Measurements from ENCODE around the gene ACSS3.
A peak's percentile ranks its signal among the peaks of the same experiment; 100 is the strongest.

ACSS3 gene

DNA sequence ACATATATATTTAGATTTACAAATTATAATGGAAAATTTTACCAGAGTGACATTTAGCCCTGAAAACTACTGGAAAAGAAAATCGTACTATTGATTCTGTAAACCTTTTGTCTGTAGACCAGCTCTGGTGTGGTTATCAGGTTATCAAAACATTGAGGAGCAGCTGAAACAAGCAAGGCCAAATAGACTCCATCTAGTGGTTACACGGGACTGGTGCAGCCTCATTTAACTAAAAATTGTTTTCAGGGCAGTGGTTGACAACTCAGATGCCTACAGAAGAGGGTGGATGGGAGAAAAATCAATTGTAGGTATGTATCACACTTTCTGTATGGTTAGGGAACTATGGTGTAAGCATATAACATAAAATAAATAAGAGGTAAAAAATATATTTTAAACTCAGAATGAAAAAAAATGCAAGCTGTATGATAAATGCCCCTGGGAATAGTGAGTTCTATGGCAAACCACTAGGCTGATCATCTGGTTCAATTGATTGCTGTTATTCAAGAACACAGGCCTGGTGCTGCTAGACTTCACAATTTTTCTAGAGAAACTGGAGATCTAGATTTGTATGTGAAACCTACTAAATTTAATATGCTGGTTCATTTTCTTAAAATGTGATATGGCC is 51.2 kb downstream of the ACSS3 start:
- peak; percentile 7 to 27 for DNase-seq
- TF ChIP-seq GATA1 (IDR thresholded peaks at IDR 0.05; ENCODE audit: low read depth, low read length) = no peak
- TF ChIP-seq POLR2A (IDR thresholded peaks at IDR 0.05; ENCODE audit: low read length) = no peak

DNA sequence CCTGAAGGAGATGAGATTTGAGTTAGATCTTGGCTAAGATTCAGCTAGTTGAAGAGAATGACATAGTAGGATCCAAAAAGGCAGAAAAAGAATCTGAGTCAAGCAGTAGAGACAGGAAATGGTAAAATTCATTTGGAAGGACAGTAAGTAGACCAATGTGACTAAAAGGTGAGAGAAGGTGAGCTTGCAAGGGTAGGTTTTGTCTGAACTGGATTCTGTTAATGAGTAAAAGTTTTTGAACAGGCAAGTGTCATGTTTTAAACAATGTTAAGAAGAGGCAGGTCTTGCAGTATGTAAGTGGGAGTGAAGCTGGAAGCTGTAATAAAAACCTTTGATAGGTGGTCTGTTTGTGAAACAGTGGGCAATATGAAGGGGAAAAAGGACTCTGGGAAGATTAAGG is 58.6 kb downstream of the ACSS3 start:
- TF ChIP-seq GATA1 (IDR thresholded peaks at IDR 0.05; ENCODE audit: low read depth, low read length) (no peak), POLR2A (IDR thresholded peaks at IDR 0.05; ENCODE audit: low read length) (no peak)
- no peak for DNase-seq

DNA sequence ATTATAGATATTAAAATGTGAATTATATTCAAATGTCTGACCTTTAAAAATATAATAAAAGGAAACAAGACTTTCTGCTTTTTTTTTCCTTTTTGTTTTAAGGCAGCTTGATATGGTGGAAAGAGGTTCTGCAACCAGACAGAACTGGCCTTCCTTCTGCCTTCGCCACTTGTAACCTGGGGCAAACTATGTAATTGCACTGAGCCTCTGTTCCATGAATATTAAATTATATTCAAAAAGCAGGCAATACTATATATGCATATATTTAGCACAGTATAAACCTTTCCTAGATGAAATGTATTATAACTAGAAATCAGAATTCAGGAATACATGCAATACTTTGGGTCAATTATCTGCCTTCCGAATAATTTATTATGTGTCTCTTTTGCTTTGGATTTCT is 59.9 kb downstream of the ACSS3 start:
- DNase-seq = no peak
- TF ChIP-seq POLR2A (IDR thresholded peaks at IDR 0.05; ENCODE audit: low read length) (no peak), GATA1 (IDR thresholded peaks at IDR 0.05; ENCODE audit: low read depth, low read length) (no peak)

DNA sequence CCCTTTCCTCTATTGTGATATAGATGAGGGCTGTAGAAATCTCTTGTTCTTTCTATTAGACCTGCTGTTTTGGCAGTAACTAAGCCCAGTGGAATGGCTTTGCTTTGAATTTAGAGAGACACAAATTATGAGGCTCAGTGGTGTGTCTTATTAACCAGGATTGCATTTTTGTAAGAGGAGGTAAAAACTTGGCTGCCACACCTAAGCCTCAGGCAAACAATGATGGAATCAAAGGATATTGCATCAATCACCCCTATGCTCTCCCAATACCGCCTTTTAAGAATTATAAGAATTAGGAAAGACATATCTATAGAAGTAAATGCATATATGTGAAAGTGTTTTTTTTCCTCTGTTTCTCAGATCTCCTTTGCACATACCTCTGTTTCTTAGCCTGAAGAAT is 63.3 kb downstream of the ACSS3 start:
- TF ChIP-seq POLR2A (IDR thresholded peaks at IDR 0.05; ENCODE audit: low read length) (no peak), GATA1 (IDR thresholded peaks at IDR 0.05; ENCODE audit: low read depth, low read length) (no peak)
- DNase-seq = no peak

DNA sequence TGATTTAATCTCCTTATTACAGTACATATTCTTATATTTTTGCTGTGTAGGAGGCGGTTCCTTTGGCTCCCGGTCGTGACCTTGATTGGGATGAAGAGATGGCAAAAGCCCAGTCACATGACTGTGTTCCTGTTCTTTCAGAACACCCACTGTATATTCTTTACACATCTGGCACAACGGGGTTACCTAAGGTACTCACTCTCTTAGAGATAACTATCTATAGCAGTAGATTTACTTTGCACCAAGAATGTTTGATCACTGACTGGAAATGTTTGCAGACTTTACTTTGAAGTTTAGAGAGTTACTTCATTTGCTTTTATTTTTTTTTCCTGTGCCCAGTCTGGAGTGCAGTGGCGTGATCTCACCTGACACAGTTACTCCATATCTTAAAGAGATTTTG is 65.2 kb downstream of the ACSS3 start:
- TF ChIP-seq POLR2A (IDR thresholded peaks at IDR 0.05; ENCODE audit: low read length) (no peak), GATA1 (IDR thresholded peaks at IDR 0.05; ENCODE audit: low read depth, low read length) (no peak)
- no peak for DNase-seq

DNA sequence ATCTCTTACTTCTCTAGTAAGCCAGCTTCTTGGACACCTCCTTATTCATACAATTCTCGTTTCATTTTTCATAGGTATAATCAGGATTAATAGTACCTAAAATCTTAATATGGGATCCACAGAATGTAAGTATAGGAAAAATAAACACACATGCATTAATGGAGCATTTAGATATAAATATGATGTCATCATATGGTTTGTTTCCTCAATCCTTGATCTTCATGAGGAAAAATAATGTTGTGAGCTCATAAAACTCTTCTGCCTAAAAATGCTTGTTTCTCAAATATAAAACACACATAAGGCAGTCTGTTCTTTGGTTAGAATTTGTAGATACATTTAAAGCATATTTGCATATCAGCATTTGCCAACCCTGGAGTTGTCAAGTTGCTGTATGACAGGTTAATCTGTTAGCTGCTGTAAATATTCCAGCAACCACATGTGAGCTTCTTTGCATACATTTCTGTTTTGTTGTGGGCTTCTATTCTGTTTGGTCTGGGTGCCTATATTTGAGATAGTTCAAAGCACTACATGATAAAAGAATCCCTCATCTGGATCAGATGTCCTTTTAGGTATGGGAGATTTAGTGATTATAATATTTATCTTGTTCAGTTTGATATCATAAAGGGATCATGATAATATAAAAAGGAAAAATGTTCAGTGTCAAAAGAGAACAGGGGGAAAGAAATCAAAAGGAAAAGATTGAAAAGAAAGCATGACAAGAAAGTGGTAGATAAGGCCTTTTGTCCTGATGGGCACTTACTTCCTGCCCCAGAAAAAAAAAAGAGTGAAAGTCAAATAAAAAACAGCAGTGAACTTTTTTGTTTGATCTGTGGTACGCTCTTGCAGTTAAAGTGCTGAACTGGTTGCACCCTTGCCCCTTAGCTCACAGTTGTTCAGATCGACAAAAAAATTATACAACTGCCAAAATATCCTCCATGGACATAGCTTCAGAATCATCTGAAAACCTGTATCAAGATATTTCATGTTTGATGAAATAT is 68.6 kb downstream of the ACSS3 start:
- no peak for TF ChIP-seq POLR2A (IDR thresholded peaks at IDR 0.05; ENCODE audit: low read length)
- TF ChIP-seq GATA1 (IDR thresholded peaks at IDR 0.05; ENCODE audit: low read depth, low read length) = no peak
- DNase-seq = no peak

DNA sequence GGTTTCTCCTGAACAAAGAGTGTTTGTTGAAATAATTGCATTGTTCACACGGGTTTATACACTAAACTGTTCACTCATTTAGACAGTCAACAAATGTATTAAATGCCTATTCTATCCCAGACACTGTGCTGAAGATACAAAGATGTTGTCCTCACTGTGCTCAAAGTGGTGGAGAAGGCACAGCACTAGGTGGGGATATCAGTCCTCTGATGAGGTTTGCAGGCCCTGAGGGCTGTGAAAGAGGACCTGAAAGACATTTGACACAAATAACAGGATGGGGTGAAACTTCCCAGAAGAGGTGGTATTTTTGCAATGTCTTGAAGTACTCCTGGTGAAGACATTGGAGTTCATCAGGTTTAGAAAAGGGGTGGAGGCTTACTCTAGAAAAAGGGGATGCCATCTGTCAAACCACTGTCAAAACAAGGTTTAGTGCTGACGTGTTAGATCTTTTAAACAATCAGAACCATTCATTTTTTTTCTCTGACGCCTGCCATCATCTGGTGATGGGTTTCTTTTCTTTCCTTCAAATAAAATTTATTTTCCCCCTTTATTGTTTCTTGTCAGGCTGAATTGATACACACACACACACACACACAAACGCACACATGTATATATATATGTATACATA is 69.5 kb downstream of the ACSS3 start:
- TF ChIP-seq POLR2A (IDR thresholded peaks at IDR 0.05; ENCODE audit: low read length) (no peak), GATA1 (IDR thresholded peaks at IDR 0.05; ENCODE audit: low read depth, low read length) (no peak)
- DNase-seq = no peak

DNA sequence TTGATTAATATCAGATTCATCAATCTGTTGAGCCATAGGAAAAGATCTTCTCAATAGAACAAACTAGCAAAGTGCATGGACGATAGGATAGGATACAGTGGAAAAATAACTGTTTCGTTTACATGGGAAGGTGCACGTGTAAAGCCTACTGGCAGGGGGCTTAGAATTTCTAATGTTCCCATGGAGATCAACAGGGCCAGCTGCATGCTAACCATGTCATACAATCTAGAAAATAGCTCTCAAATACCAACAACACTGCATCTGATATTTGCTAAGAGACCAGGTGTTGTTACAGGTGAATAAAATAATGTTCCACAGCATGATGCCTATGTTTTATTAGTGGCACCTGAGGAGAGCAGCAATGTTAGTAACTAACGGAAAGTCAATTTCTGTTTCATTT is 72.5 kb downstream of the ACSS3 start:
- TF ChIP-seq POLR2A (IDR thresholded peaks at IDR 0.05; ENCODE audit: low read length) (no peak), GATA1 (IDR thresholded peaks at IDR 0.05; ENCODE audit: low read depth, low read length) (no peak)
- DNase-seq = no peak

DNA sequence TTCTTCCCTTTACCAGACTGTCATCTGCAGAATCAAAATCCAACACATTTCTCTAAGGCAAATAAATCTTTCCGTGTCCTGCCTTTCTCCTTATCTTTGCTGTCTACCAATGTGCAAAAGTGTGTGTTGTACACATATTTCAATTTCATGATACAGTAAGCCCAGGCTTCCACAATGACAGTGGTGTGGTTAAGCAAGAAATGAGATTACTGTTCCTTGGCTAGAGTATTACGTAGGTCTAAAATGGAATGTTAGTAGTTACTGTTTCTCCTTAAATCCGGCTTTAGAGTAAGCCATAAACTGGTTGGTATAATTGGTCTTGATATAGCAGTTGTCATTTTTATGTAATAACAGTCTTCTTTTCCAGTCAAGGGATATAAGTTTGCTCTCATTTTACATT is 82.0 kb downstream of the ACSS3 start:
- DNase-seq = no peak
- no peak for TF ChIP-seq GATA1 (IDR thresholded peaks at IDR 0.05; ENCODE audit: low read depth, low read length)
- no peak for TF ChIP-seq POLR2A (IDR thresholded peaks at IDR 0.05; ENCODE audit: low read length)

DNA sequence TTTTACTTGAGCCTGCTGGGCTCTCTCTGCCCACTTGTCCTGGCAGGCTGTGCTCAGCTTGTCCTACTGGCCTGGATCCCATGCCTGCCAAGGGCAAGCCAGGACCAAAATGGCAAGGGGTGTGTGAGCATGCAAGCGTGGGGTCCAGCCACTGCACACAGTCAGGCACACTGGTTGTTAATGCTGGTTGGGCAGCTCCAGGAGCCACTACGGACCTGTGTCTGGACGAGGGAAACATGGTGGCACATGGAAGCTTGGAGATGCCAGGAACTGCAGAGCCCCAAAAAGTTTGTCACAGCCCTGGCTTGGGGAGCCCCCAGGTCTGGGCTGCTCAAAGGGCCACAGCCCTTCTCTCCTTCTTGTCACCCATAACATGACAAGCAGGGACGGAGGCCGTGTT is 83.8 kb downstream of the ACSS3 start:
- TF ChIP-seq POLR2A (IDR thresholded peaks at IDR 0.05; ENCODE audit: low read length) (no peak), GATA1 (IDR thresholded peaks at IDR 0.05; ENCODE audit: low read depth, low read length) (no peak)
- no peak for DNase-seq

DNA sequence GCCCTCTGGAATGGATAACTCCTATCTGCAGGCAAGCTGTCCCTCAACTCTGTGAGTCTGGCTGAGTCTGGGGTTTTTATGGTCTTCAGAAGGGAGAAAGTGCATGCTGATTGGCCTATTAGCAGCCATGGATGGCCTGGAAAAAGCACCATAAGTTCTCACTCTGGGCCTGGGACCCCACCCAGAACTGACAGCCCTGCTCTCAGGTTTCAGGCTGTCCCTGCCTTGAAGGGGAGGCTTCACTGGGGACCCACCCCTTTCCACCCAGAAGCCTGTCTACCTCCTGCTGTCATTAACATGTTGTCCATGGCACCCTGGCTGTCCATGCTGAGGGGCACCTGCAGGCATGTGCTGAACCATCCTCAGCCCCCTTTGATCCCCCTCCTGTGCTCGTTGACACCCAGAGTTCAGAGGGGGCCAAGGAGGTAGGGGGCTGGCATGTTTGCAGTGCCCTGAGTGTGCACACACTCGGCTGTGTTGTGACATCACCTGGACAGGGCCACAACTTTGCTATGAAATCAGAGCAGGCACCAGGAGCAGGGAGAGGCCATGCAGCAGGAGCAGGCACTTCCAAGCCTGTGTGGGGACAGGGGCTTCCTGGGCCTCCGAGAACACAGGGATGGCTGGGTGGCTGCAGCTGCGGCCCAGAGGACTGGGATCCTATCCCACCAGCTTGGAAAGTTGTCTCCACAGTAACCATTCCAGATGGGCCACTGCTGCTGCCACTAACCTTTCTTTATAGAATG is 84.7 kb downstream of the ACSS3 start:
- DNase-seq = no peak
- TF ChIP-seq GATA1 (IDR thresholded peaks at IDR 0.05; ENCODE audit: low read depth, low read length) (no peak), POLR2A (IDR thresholded peaks at IDR 0.05; ENCODE audit: low read length) (no peak)

DNA sequence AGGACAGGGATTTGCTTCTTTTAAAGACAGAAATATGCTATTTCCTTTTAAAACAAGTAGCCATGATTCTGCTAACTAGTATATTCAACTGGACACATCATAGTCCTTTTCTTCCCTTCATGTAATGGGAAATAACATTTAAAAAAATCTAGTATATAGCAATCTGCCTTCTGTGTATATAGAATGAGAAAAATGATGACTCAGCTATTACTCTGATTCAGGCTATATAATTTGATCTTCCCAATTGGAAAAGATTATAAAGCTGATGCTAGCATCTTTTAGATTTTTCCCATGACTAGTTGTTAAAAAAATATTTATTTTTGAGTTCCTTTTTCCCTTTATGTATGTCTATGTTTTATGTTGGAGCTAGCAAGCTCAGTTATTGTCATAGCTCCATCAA is 86.9 kb downstream of the ACSS3 start:
- TF ChIP-seq POLR2A (IDR thresholded peaks at IDR 0.05; ENCODE audit: low read length) (no peak), GATA1 (IDR thresholded peaks at IDR 0.05; ENCODE audit: low read depth, low read length) (no peak)
- no peak for DNase-seq

DNA sequence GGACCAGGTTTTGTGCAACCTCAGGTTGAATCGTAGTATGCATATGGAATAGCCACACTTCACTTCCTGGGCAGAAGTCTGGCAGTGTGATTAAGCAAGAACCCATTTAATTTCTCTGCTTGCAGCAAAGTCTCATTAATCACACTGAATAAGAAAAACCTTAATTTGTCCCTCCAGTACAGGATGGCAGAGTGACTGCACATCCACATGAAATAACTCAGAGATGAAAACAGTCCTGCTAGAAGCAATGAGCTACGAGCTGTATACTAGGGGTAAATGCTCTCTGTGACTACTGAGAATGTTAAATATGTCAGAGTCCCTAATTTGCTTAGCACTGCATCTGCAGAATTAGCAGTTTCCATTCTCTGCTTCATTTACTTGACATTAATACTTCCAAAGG is 88.9 kb downstream of the ACSS3 start:
- no peak for DNase-seq
- TF ChIP-seq POLR2A (IDR thresholded peaks at IDR 0.05; ENCODE audit: low read length) (no peak), GATA1 (IDR thresholded peaks at IDR 0.05; ENCODE audit: low read depth, low read length) (no peak)

DNA sequence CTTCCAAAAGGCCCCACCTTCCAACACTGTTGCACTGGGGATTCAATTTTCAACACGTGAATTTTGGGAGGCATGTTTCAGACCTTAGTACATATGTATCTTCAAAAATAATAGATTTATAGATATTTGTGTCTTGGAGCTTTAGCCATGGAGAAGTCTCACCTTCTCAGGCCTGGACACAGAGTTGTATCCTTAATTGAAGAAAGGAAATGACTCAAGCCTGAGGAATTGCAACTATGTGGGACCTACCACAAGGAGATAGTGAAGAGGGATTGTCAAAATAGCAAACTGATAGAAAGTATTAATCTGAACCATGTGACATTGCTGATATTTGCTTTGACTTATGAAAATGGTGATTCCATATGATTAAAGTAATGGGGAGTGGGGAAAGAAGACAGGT is 89.8 kb downstream of the ACSS3 start:
- TF ChIP-seq GATA1 (IDR thresholded peaks at IDR 0.05; ENCODE audit: low read depth, low read length) (no peak), POLR2A (IDR thresholded peaks at IDR 0.05; ENCODE audit: low read length) (no peak)

More for the DNA sequence above, 89.8 kb downstream of the ACSS3 start:
- no peak for DNase-seq

Data from erythroblast (primary cell).